Measurements from ENCODE around the gene ROBO1. TPM values are rescaled to one million over a fixed set of nuclear protein-coding genes. Genes with fewer than 3 reads are reported as not detected.

Gene ROBO1
- total RNA-seq, 6 experiments from 2014 or later, result 1.1 to 7.2 (median 4.3) TPM

- WGBS (ENCODE audit: insufficient coverage, low coverage, low lambda C conversion rate, missing lambda C conversion rate), result 23% methylated on average over 7 of the region's 7 CpGs
- no peaks in the 10 kb centered on the region for H3K36me3 ChIP-seq
- peaks cover 0 to 11% (median 0%) of the 10 kb centered on the region in 4 donors for H3K4me1 ChIP-seq
- DNase-seq (peak; percentile 29 to 73 (median 49)), ATAC-seq (peak; percentile 97 to 99 (median 98))
- intact Hi-C loops (cut with DNase I), result no loop called here
- H3K4me3 ChIP-seq, result no peak overlapping the region
- H3K27me3 ChIP-seq, result no peaks in the 10 kb centered on the region
- TF ChIP-seq CTCF (IDR thresholded peaks at IDR 0.05), result no peak
- TF ChIP-seq POLR2A (IDR thresholded peaks at IDR 0.05), result no peak
- peak overlapping the region in 2 of 3 donors; percentile 21 to 23 for H3K27ac ChIP-seq
- no peaks in the 10 kb centered on the region for H3K9me3 ChIP-seq
Measured at GRCh38 chr3:79317551-79318518, 450.0 kb downstream of the ROBO1 start.

DNA sequence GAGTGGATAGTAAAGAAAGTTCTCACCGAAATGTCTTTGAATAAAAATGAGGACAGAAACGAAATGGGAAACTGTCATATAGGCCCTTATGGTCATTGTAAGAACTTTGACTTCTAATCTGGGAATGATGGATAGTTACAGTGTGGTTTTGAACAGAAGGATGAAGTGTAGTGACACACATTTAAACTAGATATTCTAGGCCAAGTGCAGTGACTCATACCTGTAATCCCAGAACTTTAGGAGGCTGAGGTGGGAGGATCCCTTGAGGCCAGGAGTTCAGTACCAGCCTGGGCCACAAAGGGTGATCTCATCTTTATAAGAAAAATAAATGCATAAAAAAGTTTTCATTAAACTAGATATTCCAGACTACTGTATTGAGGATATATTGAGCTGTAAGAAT, 452.8 kb downstream of the ROBO1 start:
- no peak overlapping the region for H3K27ac ChIP-seq
- DNase-seq, result no peak
- TF ChIP-seq CTCF (IDR thresholded peaks at IDR 0.05) (no peak), POLR2A (IDR thresholded peaks at IDR 0.05) (no peak)
- ATAC-seq, result no peak
- intact Hi-C loops (cut with DNase I), result no loop called here
- no peak overlapping the region for H3K4me3 ChIP-seq
- H3K27me3 ChIP-seq, result no peaks in the 10 kb centered on the region
- H3K9me3 ChIP-seq, result no peaks in the 10 kb centered on the region
- WGBS (ENCODE audit: insufficient coverage, low coverage, low lambda C conversion rate, missing lambda C conversion rate), result 71% methylated on average over 2 of the region's 2 CpGs
- peaks cover 0 to 11% (median 0%) of the 10 kb centered on the region in 4 donors for H3K4me1 ChIP-seq
- no peaks in the 10 kb centered on the region for H3K36me3 ChIP-seq

GRCh38 chr3:79314544-79314943, 453.3 kb downstream of the ROBO1 start:
- H3K27me3 ChIP-seq, result no peaks in the 10 kb centered on the region
- no peak overlapping the region for H3K4me3 ChIP-seq
- ATAC-seq (no peak), DNase-seq (no peak)
- no peaks in the 10 kb centered on the region for H3K9me3 ChIP-seq
- 75% methylated on average over 1 of the region's 1 CpG for WGBS (ENCODE audit: insufficient coverage, low coverage, low lambda C conversion rate, missing lambda C conversion rate)
- no peak overlapping the region for H3K27ac ChIP-seq
- intact Hi-C loops (cut with DNase I), result no loop called here
- no peaks in the 10 kb centered on the region for H3K36me3 ChIP-seq
- peaks cover 0 to 11% (median 0%) of the 10 kb centered on the region in 4 donors for H3K4me1 ChIP-seq
- TF ChIP-seq CTCF (IDR thresholded peaks at IDR 0.05), result no peak
- TF ChIP-seq POLR2A (IDR thresholded peaks at IDR 0.05), result no peak

DNA sequence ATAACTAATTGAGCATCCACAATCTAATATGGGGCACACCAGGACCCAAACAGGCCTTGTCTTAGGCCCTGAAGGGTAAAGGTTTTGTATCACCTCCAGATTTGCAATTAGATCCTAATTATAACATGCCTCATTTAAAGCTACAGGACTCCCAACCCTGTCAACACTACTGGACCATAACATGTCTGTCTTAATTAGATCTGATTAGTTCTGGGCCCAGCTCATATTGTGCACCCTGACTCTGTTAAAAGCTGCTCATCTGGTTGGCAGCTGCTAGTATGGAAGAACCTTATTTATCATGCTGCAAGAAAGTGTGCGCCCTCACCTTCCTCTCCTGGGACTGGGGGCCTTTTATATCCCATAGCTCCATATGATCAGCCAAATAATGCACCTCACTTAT, 457.8 kb downstream of the ROBO1 start:
- Histone ChIP-seq H3K4me1 (no peaks in the 10 kb centered on the region), H3K9me3 (no peaks in the 10 kb centered on the region), H3K27ac (no peak overlapping the region), H3K27me3 (no peaks in the 10 kb centered on the region), H3K36me3 (no peaks in the 10 kb centered on the region), H3K4me3 (no peak overlapping the region)
- intact Hi-C loops (cut with DNase I), result no loop called here
- TF ChIP-seq POLR2A (IDR thresholded peaks at IDR 0.05), result no peak
- no peak for TF ChIP-seq CTCF (IDR thresholded peaks at IDR 0.05)
- 89% methylated on average over 1 of the region's 1 CpG for WGBS (ENCODE audit: insufficient coverage, low coverage, low lambda C conversion rate, missing lambda C conversion rate)
- no peak for DNase-seq
- ATAC-seq, result no peak

Measured in right lobe of liver (tissue), 6 donors.